Fibroblast of lung (primary cell): ENCODE measurements around the gene FGF1. TPM values are rescaled to one million over a fixed set of nuclear protein-coding genes. Genes with fewer than 3 reads are reported as not detected.

Source experiments
- DNase-seq, 2 donors: peaks; one replicate each; pipeline versions ENCODE4 v3.0.0 to v3.0.0-alpha.2; 2010; ENCODE audit warnings: low read depth in 2 of 2
- H2AFZ ChIP-seq: 2 replicates; pipeline ENCODE4 v1.5.1; 2012; ENCODE audit warnings: low read length, control low read depth, inconsistent platforms
- H3K27ac ChIP-seq: 2 replicates; pipeline ENCODE4 v1.5.1; 2011; ENCODE audit warnings: low read length, control low read depth; ENCODE audit not compliant: insufficient read depth
- H3K27me3 ChIP-seq: 2 replicates; pipeline ENCODE4 v1.5.1; 2011; ENCODE audit warnings: mild to moderate bottlenecking, low read length; ENCODE audit not compliant: control insufficient read depth, insufficient read depth
- H3K36me3 ChIP-seq: 2 replicates; pipeline ENCODE4 v1.5.1; 2011; ENCODE audit warnings: low read length; ENCODE audit not compliant: control insufficient read depth, insufficient read depth
- H3K4me1 ChIP-seq: 2 replicates; pipeline ENCODE4 v1.5.1; 2011; ENCODE audit warnings: low read length; ENCODE audit not compliant: control insufficient read depth, insufficient read depth; ENCODE audit errors: extremely low read depth
- H3K4me2 ChIP-seq: 2 replicates; pipeline ENCODE4 v1.5.1; 2011; ENCODE audit warnings: low read length, control low read depth; ENCODE audit not compliant: insufficient read depth; ENCODE audit errors: extremely low read depth
- H3K4me3 ChIP-seq, 4 experiments: fragments of 200-600 bp in 1 of 4; sonication (generic) in 1 of 4; replicated peaks in 1 of 4; 2 replicates each; pipeline ENCODE4 v1.5.1; 2011 to 2016; ENCODE audit warnings: low read length in 4 of 4, low read depth in 3 of 4, mild to moderate bottlenecking in 3 of 4, control low read depth in 2 of 4, inconsistent platforms in 1 of 4, mixed read lengths in 1 of 4; ENCODE audit not compliant: insufficient read depth in 1 of 4; ENCODE audit errors: control extremely low read depth in 1 of 4
- H3K79me2 ChIP-seq: 2 replicates; pipeline ENCODE4 v1.5.1; 2012; ENCODE audit warnings: mild to moderate bottlenecking, low read length, inconsistent platforms; ENCODE audit not compliant: control insufficient read depth, insufficient read depth
- H3K9ac ChIP-seq: 2 replicates; pipeline ENCODE4 v1.5.1; 2011; ENCODE audit warnings: mild to moderate bottlenecking, low read length, control low read depth; ENCODE audit not compliant: insufficient read depth
- H3K9me3 ChIP-seq: 2 replicates; pipeline ENCODE4 v1.5.1; 2012; ENCODE audit warnings: low read depth, low read length; ENCODE audit not compliant: control insufficient read depth, insufficient read depth
- H4K20me1 ChIP-seq: 2 replicates; pipeline ENCODE4 v1.5.1; 2011; ENCODE audit warnings: low read length; ENCODE audit not compliant: control insufficient read depth, insufficient read depth; ENCODE audit errors: extremely low read depth
- EZH2 ChIP-seq: IDR thresholded peaks from 2 replicates; pipeline ENCODE4 v1.5.1; 2012; ENCODE audit warnings: low read length, control low read depth, mild to moderate bottlenecking; ENCODE audit errors: missing control alignments
- polyA plus RNA-seq, 2 donors: library from polyadenylated mRNA; depleted of rRNA in 1 of 2; stranded (reverse) in 1 of 2; unstranded in 1 of 2; fragments of >200 nt; gene quantifications; 2 replicates each; pipeline ENCODE4 v1.2.1, GENCODE V29; 2011 to 2012; ENCODE audit warnings: missing spikeins in 1 of 2
- total RNA-seq: library from RNA; depleted of rRNA; stranded (reverse); fragments of >200 nt; gene quantifications from 2 replicates; pipeline ENCODE4 v1.2.1, GENCODE V29; 2014
- TF ChIP-seq, protein P1 (sequence below), 2 donors: IDR thresholded peaks in 1 of 2; conservative IDR thresholded peaks in 1 of 2; 1 replicate in 1 of 2; 2 replicates in 1 of 2; pipeline ENCODE4 v1.5.1; 2011 to 2012; ENCODE audit warnings: low read length in 2 of 2, control low read depth in 1 of 2, inconsistent platforms in 1 of 2, low read depth in 1 of 2, mild to moderate bottlenecking in 1 of 2

The FGF1 gene
- total and polyA plus RNA-seq, 2 donors (not counting 1 experiment from before 2014, with no cell fraction given): 3.5 to 17.7 TPM

DNA sequence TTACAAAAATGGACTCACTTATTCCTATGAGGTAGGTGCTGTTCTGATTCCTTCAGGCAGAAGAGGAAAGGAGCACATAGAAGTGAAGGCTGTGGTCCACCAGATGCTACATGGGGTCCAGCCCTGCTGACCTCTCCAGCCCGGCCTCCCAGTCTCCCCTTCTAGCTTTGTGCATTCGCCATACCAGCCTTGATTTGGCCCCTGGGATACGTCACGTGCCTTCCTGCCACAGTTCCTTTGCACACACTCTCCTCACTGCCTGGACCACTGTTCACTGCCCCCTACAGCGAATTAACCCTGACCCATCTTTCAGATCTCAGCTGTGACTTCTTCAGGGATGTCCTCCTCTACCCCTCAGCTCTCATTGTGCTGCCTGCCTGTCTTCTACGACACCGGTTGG lies 32.6 kb downstream of the FGF1 start:
- H3K36me3 ChIP-seq: no peaks in the 10 kb centered on the region
- no peak for DNase-seq

DNA sequence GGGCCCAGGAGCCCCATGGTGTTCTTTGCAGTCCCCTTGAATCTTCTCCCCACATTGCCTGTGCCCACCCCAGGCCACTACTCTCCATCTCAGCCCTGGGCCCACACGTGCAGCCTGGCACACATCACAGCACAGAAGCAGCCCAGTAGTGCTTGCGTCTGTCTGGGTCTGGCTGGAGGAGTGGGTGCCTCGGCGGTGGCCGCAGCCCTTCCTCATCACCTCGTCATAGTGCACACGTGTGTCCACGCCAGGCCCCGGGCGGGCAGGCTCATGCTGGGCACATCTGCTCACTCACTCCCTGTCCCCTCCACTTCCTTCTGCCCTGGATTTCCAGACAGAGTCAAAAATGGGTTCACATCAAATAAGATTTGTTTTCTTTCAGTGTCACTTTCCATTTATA lies 33.3 kb downstream of the FGF1 start:
- H3K9ac ChIP-seq: no peak overlapping the region
- H2AFZ ChIP-seq: no peak overlapping the region
- no peaks in the 10 kb centered on the region for H4K20me1 ChIP-seq
- TF ChIP-seq, protein P1, sequence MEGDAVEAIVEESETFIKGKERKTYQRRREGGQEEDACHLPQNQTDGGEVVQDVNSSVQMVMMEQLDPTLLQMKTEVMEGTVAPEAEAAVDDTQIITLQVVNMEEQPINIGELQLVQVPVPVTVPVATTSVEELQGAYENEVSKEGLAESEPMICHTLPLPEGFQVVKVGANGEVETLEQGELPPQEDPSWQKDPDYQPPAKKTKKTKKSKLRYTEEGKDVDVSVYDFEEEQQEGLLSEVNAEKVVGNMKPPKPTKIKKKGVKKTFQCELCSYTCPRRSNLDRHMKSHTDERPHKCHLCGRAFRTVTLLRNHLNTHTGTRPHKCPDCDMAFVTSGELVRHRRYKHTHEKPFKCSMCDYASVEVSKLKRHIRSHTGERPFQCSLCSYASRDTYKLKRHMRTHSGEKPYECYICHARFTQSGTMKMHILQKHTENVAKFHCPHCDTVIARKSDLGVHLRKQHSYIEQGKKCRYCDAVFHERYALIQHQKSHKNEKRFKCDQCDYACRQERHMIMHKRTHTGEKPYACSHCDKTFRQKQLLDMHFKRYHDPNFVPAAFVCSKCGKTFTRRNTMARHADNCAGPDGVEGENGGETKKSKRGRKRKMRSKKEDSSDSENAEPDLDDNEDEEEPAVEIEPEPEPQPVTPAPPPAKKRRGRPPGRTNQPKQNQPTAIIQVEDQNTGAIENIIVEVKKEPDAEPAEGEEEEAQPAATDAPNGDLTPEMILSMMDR (conservative IDR thresholded peaks at IDR 0.05 in 1 of 2, IDR thresholded peaks at IDR 0.05 in 1 of 2; ENCODE audit: low read depth in 1 of 2, low read length in 2 of 2): no peak
- no peak for TF ChIP-seq EZH2
- no peak overlapping the region for H3K4me3 ChIP-seq
- DNase-seq: no peak
- H3K4me2 ChIP-seq: no peak overlapping the region
- H3K27ac ChIP-seq: no peak overlapping the region
- no peaks in the 10 kb centered on the region for H3K27me3 ChIP-seq
- H3K4me1 ChIP-seq: peaks cover 3% of the 10 kb centered on the region
- H3K79me2 ChIP-seq: no peaks in the 10 kb centered on the region
- no peaks in the 10 kb centered on the region for H3K9me3 ChIP-seq
- no peaks in the 10 kb centered on the region for H3K36me3 ChIP-seq

More for the DNA sequence above, 32.6 kb downstream of the FGF1 start:
- no peak for TF ChIP-seq EZH2
- TF ChIP-seq, protein P1 (conservative IDR thresholded peaks at IDR 0.05 in 1 of 2, IDR thresholded peaks at IDR 0.05 in 1 of 2; ENCODE audit: low read depth in 1 of 2, low read length in 2 of 2): no peak
- Histone ChIP-seq H3K4me1 (peaks cover 3% of the 10 kb centered on the region), H3K27ac (no peak overlapping the region), H3K4me2 (no peak overlapping the region), H3K79me2 (no peaks in the 10 kb centered on the region), H3K9me3 (no peaks in the 10 kb centered on the region), H4K20me1 (no peaks in the 10 kb centered on the region), H2AFZ (no peak overlapping the region), H3K27me3 (no peaks in the 10 kb centered on the region), H3K4me3 (no peak overlapping the region), H3K9ac (no peak overlapping the region)

DNA sequence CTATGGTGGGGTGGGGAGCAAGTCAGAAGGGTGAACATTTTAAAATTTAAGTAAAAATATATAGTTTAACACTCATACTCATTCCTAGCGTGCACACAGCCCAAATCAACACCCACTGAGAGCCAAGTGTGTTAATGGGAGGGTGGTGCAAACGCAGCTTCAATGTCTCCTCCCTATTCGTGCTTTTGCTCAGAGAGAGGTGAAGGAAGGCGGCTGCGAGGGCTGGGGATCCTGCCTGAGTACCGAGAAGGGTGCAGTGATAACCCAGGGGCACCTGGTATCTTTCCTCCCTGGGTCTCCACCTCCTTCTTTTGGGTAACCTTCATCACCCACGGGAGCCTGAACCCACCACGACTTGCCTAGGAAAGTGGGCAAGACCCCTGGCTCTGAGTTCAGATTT lies 35.0 kb downstream of the FGF1 start:
- Histone ChIP-seq H3K4me2 (no peak overlapping the region), H3K4me3 (no peak overlapping the region), H3K9me3 (no peaks in the 10 kb centered on the region), H2AFZ (no peak overlapping the region), H3K4me1 (peaks cover 3% of the 10 kb centered on the region), H3K9ac (no peak overlapping the region), H3K27me3 (no peaks in the 10 kb centered on the region), H4K20me1 (no peaks in the 10 kb centered on the region), H3K36me3 (no peaks in the 10 kb centered on the region), H3K27ac (no peak overlapping the region), H3K79me2 (no peaks in the 10 kb centered on the region)
- TF ChIP-seq, protein P1 (conservative IDR thresholded peaks at IDR 0.05 in 1 of 2, IDR thresholded peaks at IDR 0.05 in 1 of 2; ENCODE audit: low read depth in 1 of 2, low read length in 2 of 2): no peak
- no peak for TF ChIP-seq EZH2
- DNase-seq: no peak
